Neuron (in vitro differentiated cells): ENCODE results near the gene KRT78.
"Not testable (repeated sequence)": the region's sequence is repeated elsewhere in the genome, so short reads cannot be mapped to it uniquely, and the experiment has no call there.

Source experiments
- H2AFZ ChIP-seq: one replicate; pipeline ENCODE4 v1.6.1; 2013; ENCODE audit warnings: low read depth, mild to moderate bottlenecking, inconsistent platforms, low read length, moderate library complexity
- H3K27me3 ChIP-seq: one replicate; pipeline ENCODE4 v1.6.1; 2013; ENCODE audit warnings: low read length; ENCODE audit not compliant: insufficient read depth
- H3K36me3 ChIP-seq: one replicate; pipeline ENCODE4 v1.6.1; 2013; ENCODE audit warnings: low read length; ENCODE audit not compliant: insufficient read depth
- H3K4me1 ChIP-seq: one replicate; pipeline ENCODE4 v1.6.1; 2013; ENCODE audit warnings: low read length; ENCODE audit not compliant: insufficient read depth
- H3K4me3 ChIP-seq: 2 replicates; pipeline ENCODE4 v1.5.1; 2013; ENCODE audit warnings: mild to moderate bottlenecking, low read length, moderate library complexity
- H3K9me3 ChIP-seq: one replicate; pipeline ENCODE4 v1.6.1; 2013; ENCODE audit warnings: low read length

Gene KRT78, protein sequence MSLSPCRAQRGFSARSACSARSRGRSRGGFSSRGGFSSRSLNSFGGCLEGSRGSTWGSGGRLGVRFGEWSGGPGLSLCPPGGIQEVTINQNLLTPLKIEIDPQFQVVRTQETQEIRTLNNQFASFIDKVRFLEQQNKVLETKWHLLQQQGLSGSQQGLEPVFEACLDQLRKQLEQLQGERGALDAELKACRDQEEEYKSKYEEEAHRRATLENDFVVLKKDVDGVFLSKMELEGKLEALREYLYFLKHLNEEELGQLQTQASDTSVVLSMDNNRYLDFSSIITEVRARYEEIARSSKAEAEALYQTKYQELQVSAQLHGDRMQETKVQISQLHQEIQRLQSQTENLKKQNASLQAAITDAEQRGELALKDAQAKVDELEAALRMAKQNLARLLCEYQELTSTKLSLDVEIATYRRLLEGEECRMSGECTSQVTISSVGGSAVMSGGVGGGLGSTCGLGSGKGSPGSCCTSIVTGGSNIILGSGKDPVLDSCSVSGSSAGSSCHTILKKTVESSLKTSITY

DNA sequence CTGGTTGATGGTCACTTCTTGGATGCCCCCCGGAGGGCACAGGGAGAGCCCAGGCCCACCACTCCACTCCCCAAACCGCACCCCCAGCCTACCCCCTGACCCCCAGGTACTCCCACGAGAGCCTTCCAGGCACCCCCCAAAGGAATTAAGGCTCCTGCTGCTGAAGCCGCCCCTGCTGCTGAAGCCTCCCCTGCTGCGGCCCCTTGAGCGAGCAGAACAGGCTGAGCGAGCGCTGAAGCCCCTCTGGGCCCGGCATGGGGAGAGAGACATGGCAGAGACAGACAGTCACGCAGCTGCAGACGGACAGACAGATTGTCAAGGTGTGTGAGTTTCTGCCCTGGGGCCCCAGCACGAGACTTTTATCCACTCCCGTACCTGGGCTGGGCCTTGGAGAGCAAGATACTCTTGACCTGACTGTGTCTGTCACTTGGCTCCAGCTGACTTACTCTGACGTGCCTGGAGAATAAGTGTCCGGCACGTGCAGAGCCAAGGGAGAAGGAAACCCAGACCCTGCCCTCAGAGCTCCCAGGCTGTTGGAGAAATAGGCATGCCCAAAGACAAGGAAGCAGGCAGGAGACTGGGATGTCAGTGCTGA lies at the start of gene KRT78:
Gene KRT78, minus strand, starts transcription at position 334 of the 595 bp plus-strand sequence. Its CDS starts 64 bp downstream, at position 270.
- no peak within 1 kb of the TSS for H2AFZ ChIP-seq
- no peaks in the 10 kb centered on the region for H3K9me3 ChIP-seq
- no peaks in the 10 kb centered on the region for H3K4me1 ChIP-seq
- H3K27me3 ChIP-seq = peaks cover 5% of the 10 kb centered on the region
- no peaks in the 10 kb centered on the region for H3K36me3 ChIP-seq
- no peak within 1 kb of the TSS for H3K4me3 ChIP-seq

DNA sequence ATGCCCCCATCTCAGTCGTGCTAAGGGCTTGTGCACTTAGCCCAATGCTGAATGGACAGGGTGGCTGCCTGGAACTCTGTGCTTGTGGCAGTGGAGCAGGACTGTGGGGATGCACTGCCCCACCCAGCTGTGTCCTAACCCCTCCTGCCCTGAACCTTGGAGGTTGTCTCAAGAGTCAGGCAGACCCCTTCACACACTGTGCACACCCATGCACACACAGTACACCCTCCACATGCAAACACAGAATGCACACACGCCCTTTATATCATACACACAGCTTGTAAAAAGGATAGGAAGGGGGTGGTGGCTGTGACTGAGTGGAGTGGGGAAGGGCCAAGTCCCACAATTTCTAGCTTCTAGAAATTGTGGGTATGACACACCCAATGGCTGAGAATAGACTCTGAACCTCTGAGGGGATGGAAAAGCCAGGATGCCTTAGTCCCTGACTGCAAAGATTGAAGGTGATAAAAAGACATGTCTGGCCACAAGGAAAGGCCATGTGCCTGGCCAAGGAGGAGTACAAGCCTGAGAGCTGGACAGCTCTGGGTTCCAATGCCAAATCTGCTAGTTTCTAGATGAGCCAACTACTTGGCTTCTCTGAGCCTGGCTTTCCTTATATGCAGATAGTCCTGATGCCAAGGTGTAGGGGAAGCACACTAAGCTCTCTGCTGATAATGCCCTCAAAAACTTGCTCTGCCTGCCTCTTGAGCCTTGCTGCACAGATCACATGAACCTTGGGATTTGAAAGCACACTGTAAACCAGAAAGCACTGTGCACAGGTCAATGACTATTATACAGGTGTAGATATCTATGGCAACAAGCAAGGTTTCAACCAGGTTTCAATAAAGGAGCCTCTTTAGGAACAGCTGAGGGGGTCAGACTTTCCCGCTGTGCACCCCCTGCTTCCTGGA lies 47.7 kb upstream of the KRT78 start:
- H3K4me1 ChIP-seq = no peaks in the 10 kb centered on the region
- no peaks in the 10 kb centered on the region for H3K9me3 ChIP-seq
- H3K27me3 ChIP-seq = no peaks in the 10 kb centered on the region
- no peaks in the 10 kb centered on the region for H3K36me3 ChIP-seq
- no peak overlapping the region for H2AFZ ChIP-seq
- no peak overlapping the region for H3K4me3 ChIP-seq

DNA sequence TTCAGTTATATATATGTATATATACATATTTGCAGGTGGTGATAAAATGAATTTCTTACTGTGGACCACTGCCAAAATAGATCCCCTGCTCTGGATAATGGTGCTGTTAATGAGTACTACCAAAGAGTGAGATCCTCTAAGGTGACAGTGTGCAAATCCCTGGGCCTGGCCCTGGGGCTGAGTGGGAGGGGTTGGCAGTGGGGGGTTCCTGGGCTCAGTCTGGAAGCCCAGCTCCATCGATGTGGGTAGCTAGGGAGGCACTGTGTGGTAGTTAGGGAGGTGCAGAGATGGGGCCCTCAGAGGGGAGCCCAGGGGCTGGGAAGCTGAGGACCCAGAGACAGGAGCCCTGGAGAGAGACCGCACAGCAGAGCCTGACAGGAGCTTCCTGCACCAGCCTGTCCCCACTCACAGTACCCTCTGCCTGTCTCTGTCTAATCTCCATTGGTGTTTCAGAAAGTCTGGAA lies 47.0 kb upstream of the KRT78 start:
- Histone ChIP-seq H2AFZ (no peak overlapping the region), H3K4me3 (no peak overlapping the region), H3K9me3 (no peaks in the 10 kb centered on the region), H3K27me3 (no peaks in the 10 kb centered on the region), H3K4me1 (no peaks in the 10 kb centered on the region), H3K36me3 (no peaks in the 10 kb centered on the region)

- H3K4me3 ChIP-seq = no peak overlapping the region
- H2AFZ ChIP-seq = no peak overlapping the region
- no peaks in the 10 kb centered on the region for H3K4me1 ChIP-seq
- H3K36me3 ChIP-seq = no peaks in the 10 kb centered on the region
- no peaks in the 10 kb centered on the region for H3K9me3 ChIP-seq
- peaks cover 2% of the 10 kb centered on the region for H3K27me3 ChIP-seq
Measured at GRCh38 chr12:52892974-52893373, 44.2 kb upstream of the KRT78 start.

DNA sequence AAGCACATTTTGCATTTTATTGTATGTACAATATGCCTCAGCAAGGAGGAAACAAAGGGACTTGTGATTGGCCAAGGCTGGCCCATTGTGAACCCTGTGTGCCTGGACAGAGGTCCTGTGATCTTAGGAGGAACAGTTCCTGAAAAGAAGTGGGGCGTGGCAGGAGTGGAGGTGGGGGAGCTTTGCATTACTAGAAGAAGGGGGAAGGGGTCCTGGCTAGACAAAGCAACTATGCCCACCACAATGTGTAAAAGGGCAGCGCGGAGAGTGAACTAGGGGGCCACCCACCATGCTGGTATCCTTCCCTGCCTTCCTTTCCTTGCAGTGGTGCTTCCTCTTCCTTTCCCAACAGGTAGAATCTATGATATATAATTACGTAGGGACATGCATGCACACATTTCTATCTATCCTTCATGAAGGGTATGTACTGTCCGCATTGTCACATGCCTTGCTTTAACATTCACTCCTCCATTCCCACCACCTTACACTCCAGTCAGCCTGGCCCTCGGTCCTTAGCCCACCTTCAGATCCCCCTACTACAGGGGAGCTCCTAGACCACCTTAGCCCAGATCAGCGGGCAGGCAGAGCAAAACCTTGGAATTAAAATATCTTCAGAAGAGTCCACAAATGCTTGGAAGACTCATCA lies 43.5 kb upstream of the KRT78 start:
- Histone ChIP-seq H2AFZ (no peak overlapping the region), H3K9me3 (no peaks in the 10 kb centered on the region), H3K36me3 (no peaks in the 10 kb centered on the region), H3K4me3 (no peak overlapping the region), H3K27me3 (peaks cover 2% of the 10 kb centered on the region), H3K4me1 (no peaks in the 10 kb centered on the region)

DNA sequence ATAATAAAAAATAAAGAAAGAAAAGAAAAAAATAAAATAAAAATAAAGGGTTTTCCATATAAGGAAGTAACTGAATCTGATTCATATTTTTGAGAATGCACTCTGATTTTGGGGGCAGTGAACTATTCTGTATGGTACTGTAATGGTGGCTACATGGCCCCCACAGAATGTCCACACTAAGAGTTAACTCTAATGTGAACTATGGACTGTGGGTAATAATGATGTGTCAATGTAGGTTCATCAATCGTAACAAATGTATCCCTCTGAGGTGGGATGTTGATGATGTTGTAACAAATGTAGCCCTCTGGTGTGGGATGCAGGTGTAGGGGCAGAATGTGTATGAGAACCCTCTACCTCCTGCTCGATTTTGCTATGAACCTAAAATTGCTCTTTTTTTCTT lies 42.2 kb upstream of the KRT78 start:
- peaks cover 2% of the 10 kb centered on the region for H3K27me3 ChIP-seq
- H3K4me1 ChIP-seq = no peaks in the 10 kb centered on the region
- no peaks in the 10 kb centered on the region for H3K36me3 ChIP-seq
- no peak overlapping the region for H3K4me3 ChIP-seq
- H3K9me3 ChIP-seq = no peaks in the 10 kb centered on the region
- H2AFZ ChIP-seq = no peak overlapping the region

GRCh38 chr12:52890417-52890816 lies 41.6 kb upstream of the KRT78 start:
- H3K9me3 ChIP-seq = no peaks in the 10 kb centered on the region
- no peaks in the 10 kb centered on the region for H3K4me1 ChIP-seq
- no peaks in the 10 kb centered on the region for H3K36me3 ChIP-seq
- no peak overlapping the region for H2AFZ ChIP-seq
- no peak overlapping the region for H3K4me3 ChIP-seq
- H3K27me3 ChIP-seq = peaks cover 2% of the 10 kb centered on the region

DNA sequence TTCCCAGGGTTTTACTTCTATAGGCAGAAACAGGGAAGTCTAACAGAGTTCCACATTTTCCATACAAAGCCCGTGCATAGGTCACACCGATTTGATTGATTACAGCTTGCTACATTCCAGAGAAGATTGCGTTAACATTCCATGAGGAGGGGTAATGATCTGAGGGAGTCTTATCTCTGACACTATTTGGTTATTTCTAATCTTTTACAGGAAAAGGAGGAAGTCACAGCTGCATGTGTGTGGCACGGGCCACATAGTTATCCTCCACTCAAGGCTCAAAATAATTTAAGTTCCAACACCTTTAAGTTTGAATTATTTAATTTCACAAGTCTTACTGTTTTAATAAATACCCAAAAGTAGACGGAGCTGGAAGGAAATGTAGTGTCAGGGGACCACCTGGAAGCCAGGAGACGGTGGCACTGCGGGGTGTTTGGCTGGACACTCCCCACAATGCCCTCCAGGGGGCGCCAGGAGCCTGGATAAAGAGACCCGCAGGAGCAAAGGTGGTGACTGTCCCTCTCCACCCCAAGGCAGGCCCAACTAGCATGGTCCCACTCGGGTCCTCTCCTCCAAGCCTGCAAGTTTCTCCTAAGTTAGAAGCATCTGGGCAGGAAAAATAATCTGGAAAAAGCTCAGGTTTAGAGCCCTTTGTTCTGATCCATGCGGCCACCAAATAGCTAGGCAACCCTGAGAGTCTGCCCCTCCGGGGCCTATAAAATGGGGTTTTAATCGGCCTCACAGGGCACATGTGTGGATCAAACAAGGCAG lies 35.9 kb upstream of the KRT78 start:
- H3K4me1 ChIP-seq = no peaks in the 10 kb centered on the region
- peaks cover 2% of the 10 kb centered on the region for H3K27me3 ChIP-seq
- H3K36me3 ChIP-seq = no peaks in the 10 kb centered on the region
- H3K4me3 ChIP-seq = no peak overlapping the region
- no peak overlapping the region for H2AFZ ChIP-seq
- H3K9me3 ChIP-seq = no peaks in the 10 kb centered on the region

DNA sequence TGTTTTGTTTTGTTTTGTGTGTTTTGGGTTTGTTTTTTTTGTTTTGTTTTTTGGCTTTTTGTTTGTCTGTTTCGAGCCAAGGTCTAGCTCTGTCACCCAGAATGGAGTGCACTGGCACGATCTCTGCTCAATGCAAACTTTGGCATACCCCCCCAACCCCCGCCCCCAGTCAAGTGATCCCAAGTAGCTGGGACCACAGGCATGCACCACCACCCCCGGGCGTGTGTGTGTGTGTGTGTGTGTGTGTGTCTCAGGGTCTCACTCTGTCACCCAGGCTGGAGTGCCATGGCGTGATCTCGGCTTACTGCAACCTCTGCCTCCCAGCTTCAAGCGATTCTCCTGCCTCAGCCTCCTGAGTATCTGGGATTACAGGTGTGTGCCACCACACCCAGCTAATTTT lies 31.7 kb upstream of the KRT78 start:
- H3K4me3 ChIP-seq, H2AFZ ChIP-seq, H3K4me1 ChIP-seq, H3K9me3 ChIP-seq, H3K36me3 ChIP-seq: not testable (repeated sequence)
- H3K27me3 ChIP-seq = peaks cover 28% of the 10 kb centered on the region

DNA sequence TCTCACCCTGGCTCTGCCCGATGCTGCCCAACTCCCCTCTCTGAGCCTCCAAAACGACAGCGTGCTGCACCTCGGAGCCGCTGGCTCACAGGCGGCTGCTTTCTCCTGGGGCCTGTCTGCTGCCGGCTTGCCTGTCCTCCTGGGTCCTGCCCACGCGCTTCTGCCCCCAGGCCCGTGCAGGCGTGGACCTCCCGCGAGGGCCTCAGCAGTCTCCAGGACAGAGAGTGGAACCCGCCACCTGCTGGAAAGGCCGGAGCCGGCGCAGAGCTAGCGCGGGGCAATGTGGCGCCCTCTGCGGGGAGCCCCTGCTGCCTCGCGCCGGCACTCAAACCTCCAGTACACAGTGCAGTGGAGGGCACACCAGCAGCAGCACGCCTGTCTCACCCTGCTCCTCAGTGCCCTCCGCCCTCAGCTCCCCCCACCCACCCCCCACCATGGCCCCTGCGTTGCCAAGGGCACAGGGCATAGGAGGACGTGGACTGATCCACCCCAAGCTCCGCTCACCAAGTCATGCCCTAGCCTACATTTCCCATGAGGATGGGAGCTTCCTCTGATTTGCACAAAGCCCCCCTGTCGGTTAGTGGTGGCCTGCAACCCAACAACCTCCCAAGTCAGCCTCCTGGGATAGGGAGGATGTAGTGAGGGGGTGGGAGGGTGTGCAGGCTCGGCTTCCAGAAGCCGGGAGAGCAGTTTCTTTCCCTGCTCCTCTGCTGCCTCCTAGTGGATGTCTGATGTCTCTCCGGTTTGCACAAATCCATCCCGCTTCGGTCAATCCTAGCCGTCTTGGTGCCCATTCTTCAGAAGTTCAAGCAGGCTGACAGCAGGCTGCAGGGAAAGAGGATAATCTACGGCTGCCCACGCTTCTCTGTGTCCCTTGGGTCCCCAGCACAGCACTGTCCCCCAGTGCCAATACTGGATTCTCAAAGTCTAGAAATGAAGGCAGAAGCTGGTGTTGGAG lies 30.9 kb upstream of the KRT78 start:
- Histone ChIP-seq H3K27me3 (peaks cover 36% of the 10 kb centered on the region), H3K4me1 (no peaks in the 10 kb centered on the region), H3K9me3 (no peaks in the 10 kb centered on the region), H2AFZ (no peak overlapping the region), H3K36me3 (no peaks in the 10 kb centered on the region), H3K4me3 (no peak overlapping the region)
